Gastrocnemius medialis (tissue), 4 donors: ENCODE data around the gene MTAP.

Experiments used
- POLR2A ChIP-seq, 2 donors: fragments of 450-650 bp; IDR thresholded peaks; one replicate each; pipeline ENCODE4 v1.6.1; 2017; ENCODE audit warnings: antibody characterized with exemption in 2 of 2, mild to moderate bottlenecking in 2 of 2, moderate library complexity in 2 of 2
- TF ChIP-seq, protein P1 (sequence below), 5 experiments: fragments of 450-650 bp in 3 of 5; fragments of 200-600 bp in 2 of 5; sonication (generic) in 2 of 5; IDR thresholded peaks in 4 of 5; conservative IDR thresholded peaks in 1 of 5; 1 replicate in 4 of 5; 2 replicates in 1 of 5; pipeline ENCODE4 v1.5.1; 2016 to 2019; ENCODE audit warnings: antibody characterized with exemption in 5 of 5, mild to moderate bottlenecking in 3 of 5, moderate library complexity in 3 of 5

DNA sequence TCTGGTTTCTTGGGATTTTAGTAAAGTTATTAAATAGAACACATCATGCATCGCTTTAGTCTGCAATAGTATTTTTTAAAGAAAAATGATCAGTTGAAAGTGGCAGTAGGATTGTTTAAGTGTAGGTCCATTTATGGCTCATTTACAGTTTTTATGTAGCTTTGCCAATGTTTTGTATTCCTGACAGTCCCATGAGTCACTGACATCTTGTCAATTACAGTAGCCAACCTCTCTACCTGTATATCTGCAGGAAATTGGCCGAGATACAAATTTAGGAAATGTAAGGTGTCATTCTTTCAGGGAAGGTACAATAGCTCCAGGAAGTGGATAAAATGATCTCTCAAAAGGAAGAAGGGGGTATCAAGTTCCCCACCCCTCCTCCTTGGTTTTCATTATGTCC, 47.7 kb upstream of the MTAP start:
- TF ChIP-seq, protein P1, sequence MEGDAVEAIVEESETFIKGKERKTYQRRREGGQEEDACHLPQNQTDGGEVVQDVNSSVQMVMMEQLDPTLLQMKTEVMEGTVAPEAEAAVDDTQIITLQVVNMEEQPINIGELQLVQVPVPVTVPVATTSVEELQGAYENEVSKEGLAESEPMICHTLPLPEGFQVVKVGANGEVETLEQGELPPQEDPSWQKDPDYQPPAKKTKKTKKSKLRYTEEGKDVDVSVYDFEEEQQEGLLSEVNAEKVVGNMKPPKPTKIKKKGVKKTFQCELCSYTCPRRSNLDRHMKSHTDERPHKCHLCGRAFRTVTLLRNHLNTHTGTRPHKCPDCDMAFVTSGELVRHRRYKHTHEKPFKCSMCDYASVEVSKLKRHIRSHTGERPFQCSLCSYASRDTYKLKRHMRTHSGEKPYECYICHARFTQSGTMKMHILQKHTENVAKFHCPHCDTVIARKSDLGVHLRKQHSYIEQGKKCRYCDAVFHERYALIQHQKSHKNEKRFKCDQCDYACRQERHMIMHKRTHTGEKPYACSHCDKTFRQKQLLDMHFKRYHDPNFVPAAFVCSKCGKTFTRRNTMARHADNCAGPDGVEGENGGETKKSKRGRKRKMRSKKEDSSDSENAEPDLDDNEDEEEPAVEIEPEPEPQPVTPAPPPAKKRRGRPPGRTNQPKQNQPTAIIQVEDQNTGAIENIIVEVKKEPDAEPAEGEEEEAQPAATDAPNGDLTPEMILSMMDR (IDR thresholded peaks at IDR 0.05 in 4 of 5, conservative IDR thresholded peaks at IDR 0.05 in 1 of 5) = no peak
- no peak for TF ChIP-seq POLR2A (IDR thresholded peaks at IDR 0.05)
